Activated CD4-positive, alpha-beta T cell treated with anti-CD3 and anti-CD28 coated beads, Interleukin-2, amount 50 U/mL, for 24 hours (primary cell): ENCODE data around the gene GSTK1.

ENCODE experiments used
- DNase-seq, 2 donors: peaks; one replicate each; pipeline ENCODE4 v3.0.0-alpha.2; 2020; ENCODE audit warnings: low read depth in 1 of 2, low spot score in 1 of 2

GSTK1 gene

DNA sequence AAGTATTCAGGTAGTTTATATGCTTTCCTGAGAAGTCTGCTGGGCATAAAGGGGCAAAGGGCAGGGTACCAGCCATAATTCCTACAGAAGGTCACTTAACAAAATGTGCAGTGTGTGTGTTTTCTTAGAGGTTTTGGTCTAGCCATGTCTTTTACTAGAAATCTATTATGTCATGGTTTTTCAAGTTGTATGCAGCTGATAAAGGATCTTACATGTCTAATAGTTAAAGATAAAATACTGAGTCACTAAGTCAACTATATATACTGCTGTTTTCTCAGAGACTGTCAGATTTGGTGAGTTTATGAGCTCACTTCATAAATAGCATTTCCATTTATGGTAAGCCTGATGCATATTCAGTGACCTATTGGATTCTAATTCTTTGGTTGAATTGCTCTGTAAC is 32.6 kb downstream of the GSTK1 start:
- DNase-seq, result no peak

DNA sequence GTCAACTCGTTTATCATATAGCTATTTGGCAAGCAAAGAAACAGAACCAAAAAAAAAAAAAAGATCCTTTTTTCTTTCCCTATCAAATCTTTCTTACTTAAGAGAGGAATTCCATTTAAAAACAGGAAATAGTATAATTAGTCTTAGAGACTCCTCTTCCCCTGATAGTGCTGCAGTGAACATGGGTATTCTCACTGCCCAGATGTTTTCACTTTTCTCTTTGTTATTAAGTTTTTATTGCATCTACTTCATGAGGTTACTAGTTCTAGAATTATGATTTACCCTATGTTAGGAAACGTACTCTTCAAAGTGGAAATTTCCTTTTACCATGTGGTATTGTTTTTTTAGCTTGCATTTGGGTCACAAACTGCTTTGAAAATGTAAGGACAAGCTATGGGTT is 33.4 kb downstream of the GSTK1 start:
- no peak for DNase-seq

DNA sequence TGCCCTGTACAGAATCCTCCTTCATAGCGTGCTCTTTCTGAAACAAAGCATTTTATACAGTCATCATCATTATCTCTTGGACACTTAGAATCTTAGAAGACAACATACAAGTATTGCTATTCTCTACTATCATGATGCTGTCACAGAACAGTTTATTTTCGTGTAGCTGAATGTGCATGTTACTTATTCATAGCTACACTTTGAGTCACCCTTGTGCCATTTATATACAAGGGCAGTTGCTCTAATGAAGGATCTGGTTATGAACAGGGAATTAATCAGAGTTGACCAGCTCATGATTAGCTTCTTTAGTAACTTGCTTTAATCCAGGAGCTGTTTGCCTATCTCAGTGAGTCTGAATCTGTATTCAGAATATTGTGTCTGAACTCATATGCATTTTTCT is 36.1 kb downstream of the GSTK1 start:
- DNase-seq, result no peak

DNA sequence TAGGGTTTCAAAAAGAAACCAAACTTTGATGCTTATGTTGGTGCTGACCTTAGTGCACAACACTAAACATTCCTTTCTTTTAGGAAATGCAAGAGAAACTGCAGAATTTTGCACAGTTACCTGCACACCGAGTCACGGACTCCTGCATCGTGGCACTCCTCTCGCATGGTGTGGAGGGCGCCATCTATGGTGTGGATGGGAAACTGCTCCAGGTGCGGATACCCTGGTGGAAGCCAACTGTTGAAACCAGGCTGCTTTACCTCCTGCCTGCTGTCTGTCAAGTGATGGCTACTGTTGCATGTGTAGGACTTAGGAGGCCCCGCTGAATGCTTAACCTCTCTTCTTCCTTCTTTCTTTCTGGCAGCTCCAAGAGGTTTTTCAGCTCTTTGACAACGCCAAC is 36.6 kb downstream of the GSTK1 start:
- DNase-seq, result peak; percentile 28 to 52

DNA sequence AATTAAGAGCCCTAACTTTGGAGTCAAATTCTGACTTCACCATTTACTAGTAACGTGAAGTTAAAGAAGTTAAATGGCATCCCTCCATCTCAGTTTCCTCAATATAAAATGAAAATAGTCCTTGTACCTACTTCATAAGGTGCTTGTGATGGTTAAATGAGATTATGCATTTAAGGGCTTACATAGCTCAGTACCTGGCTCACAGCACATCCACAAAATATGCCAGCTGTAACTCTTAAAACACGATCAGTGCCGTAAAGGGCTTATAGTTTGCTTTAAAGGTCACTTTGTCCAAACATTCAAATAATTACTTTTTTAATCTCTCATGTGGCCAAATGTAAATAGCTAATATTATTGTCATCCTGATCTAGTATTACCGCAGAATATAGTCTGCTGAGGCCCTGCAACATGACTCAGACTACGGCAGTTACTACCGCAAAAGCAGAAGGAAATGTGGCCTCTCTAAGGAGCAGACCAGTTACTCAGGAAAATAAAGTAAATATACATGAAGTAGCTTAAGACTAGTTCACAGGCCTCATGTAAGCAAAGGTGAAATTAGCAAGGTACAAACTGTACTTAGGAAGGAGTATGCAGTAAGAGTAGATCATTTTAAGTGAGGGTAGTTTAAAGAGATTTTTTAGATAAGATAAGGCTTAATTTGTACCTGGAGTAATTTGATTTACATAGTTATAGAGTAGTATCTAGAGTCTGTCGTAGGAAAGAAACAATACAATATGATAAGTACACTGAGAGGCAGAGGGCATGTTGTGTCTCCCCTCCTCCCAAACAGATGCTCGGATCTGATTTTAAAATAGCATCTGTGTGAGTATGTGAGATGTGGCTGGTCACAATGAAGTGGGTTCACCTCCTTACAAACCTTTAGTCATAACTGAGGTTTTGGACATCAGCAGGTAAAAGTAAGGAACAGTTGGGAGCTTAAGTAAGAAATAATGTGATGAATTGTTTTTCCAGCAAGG is 38.0 kb downstream of the GSTK1 start:
- no peak for DNase-seq

DNA sequence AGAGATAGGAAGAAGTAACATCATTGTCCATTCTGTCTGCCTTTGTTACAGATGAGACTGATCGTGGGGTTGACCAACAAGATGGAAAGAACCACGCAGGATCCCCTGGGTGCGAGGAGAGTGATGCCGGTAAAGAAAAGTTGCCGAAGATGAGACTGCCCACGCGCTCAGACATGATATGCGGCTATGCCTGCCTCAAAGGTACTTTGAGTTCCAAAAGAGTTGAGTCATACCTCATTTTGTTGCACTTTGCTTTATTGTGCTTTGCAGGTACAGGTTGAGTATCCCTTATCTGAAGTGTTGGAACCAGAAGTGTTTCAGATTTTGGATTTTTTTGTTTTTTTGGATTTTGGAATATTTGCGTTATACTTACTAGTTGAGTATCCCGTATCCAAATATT is 40.5 kb downstream of the GSTK1 start:
- no peak for DNase-seq

DNA sequence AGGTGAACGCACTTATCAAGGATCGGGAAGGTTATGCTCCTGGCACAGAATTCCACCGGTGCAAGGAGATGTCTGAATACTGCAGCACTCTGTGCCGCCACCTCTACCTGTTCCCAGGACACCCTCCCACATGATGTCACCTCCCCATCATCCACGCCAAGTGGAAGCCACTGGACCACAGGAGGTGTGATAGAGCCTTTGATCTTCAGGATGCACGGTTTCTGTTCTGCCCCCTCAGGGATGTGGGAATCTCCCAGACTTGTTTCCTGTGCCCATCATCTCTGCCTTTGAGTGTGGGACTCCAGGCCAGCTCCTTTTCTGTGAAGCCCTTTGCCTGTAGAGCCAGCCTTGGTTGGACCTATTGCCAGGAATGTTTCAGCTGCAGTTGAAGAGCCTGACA is 41.7 kb downstream of the GSTK1 start:
- no peak for DNase-seq

DNA sequence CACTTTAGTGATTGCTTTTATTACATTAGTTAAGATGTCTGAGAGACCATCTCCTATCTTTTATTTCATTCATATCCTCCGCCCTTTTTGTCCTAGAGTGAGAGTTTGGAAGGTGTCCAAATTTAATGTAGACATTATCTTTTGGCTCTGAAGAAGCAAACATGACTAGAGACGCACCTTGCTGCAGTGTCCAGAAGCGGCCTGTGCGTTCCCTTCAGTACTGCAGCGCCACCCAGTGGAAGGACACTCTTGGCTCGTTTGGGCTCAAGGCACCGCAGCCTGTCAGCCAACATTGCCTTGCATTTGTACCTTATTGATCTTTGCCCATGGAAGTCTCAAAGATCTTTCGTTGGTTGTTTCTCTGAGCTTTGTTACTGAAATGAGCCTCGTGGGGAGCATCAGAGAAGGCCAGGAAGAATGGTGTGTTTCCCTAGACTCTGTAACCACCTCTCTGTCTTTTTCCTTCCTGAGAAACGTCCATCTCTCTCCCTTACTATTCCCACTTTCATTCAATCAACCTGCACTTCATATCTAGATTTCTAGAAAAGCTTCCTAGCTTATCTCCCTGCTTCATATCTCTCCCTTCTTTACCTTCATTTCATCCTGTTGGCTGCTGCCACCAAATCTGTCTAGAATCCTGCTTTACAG is 42.3 kb downstream of the GSTK1 start:
- peak; percentile 43 to 46 for DNase-seq

DNA sequence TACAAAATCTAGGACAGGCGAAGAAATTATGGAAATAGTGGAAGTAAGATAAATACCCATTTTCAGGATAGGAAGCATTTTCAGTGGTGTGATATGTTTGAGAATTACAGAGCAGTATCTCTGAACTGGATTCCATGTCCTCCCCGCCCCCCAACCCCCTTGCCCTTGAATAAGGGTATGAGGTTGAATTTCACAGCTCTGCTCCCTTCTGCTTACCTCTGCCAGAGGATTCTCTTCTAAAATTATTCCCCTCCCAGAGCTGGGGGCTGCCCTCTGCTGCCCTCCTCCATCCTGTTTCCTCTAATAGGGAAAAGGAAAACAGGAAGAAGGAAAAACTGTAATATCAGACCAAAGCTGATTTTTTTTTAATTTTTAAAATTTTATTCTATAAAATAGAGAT is 45.4 kb downstream of the GSTK1 start:
- DNase-seq, result no peak

DNA sequence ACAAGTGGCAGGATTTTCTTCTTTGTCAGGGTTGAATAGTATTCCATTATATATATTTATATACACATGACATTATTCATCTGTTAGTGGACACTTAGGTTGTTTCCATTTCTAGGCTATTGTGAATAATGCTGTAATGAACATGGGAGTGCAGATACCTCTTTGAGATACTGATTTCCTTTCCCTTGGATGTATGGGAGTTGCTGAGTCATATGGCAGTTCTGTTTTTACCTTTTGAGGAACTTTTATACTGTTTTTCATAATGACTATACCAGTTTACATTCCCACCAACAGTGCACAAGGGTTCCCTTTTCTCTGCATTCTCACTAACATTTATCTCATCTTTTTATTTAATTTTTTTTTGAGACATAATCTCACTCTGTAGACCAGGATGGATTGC is 50.9 kb downstream of the GSTK1 start:
- DNase-seq, result no peak

DNA sequence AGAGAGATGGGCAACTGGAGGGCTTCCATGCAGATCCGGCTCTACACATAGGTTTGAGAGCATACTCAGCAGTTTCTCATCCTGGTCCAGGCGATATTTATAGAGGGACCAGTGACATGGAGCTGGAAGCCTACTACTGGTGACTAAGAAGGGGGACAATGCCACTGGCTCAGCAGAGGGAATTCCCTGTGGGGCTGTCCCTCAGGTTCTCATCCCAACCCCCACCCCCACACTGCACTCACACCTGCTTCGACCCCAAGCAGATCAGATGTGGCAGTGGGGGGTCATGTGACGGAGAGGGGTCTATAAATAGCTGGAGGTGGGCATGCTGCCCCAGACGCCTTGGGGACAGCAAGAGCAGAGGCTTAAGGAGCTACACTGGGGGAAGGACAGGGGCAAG is 52.5 kb downstream of the GSTK1 start, which contains the start of gene CLCN1:
TSS of gene CLCN1 (plus strand) at position 336 of the 400 bp plus-strand sequence. CDS start 102 bp downstream, outside the sequence.
- no peak for DNase-seq

DNA sequence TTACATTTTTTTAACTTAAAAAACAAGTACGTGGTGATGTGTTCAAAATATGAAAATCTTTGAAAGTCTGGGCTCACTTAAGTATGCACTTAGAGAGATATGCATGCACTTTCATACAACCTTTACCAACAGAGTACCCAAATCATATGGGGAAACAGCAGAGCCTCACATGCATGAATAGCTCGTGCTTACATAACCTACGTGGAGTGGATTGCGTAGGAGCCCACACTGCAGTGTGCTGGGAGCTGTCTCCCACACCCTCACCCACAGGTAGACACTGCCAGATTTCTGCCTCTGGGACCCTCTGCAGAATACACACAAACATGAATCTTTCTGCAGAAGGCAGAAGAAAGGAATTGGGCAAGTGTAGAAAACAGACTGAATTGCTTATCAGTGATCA is 53.3 kb downstream of the GSTK1 start:
- DNase-seq, result no peak

DNA sequence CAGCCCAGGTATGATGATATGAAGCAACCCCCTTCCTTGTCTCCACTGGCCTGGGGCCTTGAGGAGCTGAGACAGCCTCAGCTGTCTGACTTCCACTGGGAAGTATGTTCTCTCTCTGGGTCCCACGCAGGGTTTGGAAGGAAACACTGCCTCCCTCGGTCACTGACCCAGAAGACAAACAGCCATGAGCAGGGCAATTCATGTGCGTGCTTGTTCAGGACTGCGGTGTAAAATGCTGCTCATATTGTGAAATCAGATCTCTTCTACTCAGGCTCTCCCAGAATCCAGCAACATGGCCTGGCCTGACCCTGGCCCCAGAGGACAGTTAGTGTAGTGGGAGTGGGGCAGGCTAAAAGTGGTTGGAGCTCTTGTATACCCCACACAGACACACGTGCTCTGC is 55.4 kb downstream of the GSTK1 start:
- no peak for DNase-seq
